Psoas muscle (tissue), 8 donors: Measurements from ENCODE around the gene TAOK2. TPM values are rescaled to one million over a fixed set of nuclear protein-coding genes. Genes with fewer than 3 reads are reported as not detected.
A peak's percentile ranks its signal among the peaks of the same experiment; 100 is the strongest.
"Not testable (repeated sequence)": the region's sequence is repeated elsewhere in the genome, so short reads cannot be mapped to it uniquely, and the experiment has no call there.

Experiments used
- ATAC-seq, 4 donors: fragments of 200-7000 bp; cut with Tn5 transposase; one replicate each; pipeline ENCODE4 v1.9.1; 2020; ENCODE audit warnings: moderate library complexity in 3 of 4, mild to moderate bottlenecking in 2 of 4
- DNase-seq, 2 donors: peaks; one replicate each; pipeline ENCODE4 v3.0.0-alpha.2; 2020
- H3K27ac ChIP-seq: fragments of 200-600 bp; one replicate; pipeline ENCODE4 v1.8.0; 2022
- H3K27me3 ChIP-seq, 3 donors: fragments of 200-600 bp in 1 of 3; one replicate each; pipeline versions ENCODE4 v1.6.1 to v1.8.0; 2013 to 2022; ENCODE audit warnings: low read length in 2 of 3, mild to moderate bottlenecking in 2 of 3, moderate library complexity in 1 of 3; ENCODE audit not compliant: insufficient read depth in 3 of 3
- H3K36me3 ChIP-seq, 2 donors: fragments of 200-600 bp in 1 of 2; one replicate each; pipeline versions ENCODE4 v1.6.1 to v1.8.0; 2013 to 2022; ENCODE audit warnings: low read depth in 1 of 2, mild to moderate bottlenecking in 1 of 2, moderate library complexity in 1 of 2; ENCODE audit not compliant: insufficient read depth in 1 of 2
- H3K4me1 ChIP-seq: fragments of 200-600 bp; one replicate; pipeline ENCODE4 v1.8.0; 2022
- H3K4me3 ChIP-seq: fragments of 200-600 bp; one replicate; pipeline ENCODE4 v1.8.0; 2022; ENCODE audit warnings: mild to moderate bottlenecking
- H3K9me3 ChIP-seq: fragments of 200-600 bp; one replicate; pipeline ENCODE4 v1.8.0; 2022
- CTCF ChIP-seq: fragments of 200-600 bp; IDR thresholded peaks from one replicate; pipeline ENCODE4 v1.8.0; 2022; ENCODE audit warnings: antibody characterized with exemption
- WGBS, 3 donors: extraction: QIAGEN DNeasy Blood & Tissue Kit; methylation state at CpG; one replicate each; pipeline versions ENCODE4 v1.1.6 to v1.1.7; 2013; 5-methylcytosine and 5-hydroxymethylcytosine counted together
- intact Hi-C, 2 donors: fragments of 100-400 bp; cut with DNase I; formaldehyde crosslinking; loops; one replicate each; pipeline versions ENCODE4 v1.11.0 to v1.14.2; 2022
- polyA plus RNA-seq, 3 donors: library from polyadenylated mRNA; stranded (reverse); fragments of 200-250 nt; gene quantifications; one replicate each; pipeline ENCODE4 v1.2.3, GENCODE V29; 2013
- total RNA-seq, 4 donors: library from RNA; stranded (reverse); fragmentation: NEBNext Ultra II Directional in 2 of 4; extraction: Animal tissue kit (Norgen Biotek cat#: 25700) in 2 of 4; gene quantifications; one replicate each; pipeline versions ENCODE4 v1.2.1 to v1.2.4, GENCODE V29; 2021 to 2023
- donor health status: healthy with polysubstance abuse.
- donor health status: DM: no; HTN: no; CAD: no; lungs with moderate emphysema.
- donor health status: Bipolar disorder and iron deficiency.
- donor health status: healthy.
- donor health status: DM: yes; HTN: yes; CAD: no.
- donor health status: DM: no; HTN: no; CAD: no.
- donor health status: DM: no; HTN: no; CAD: no.
- donor health status: DM: yes; HTN: yes; CAD: no.

The TAOK2 gene
- total and polyA plus RNA-seq, 7 donors = 15.7 to 30.2 (median 21.8) TPM

DNA sequence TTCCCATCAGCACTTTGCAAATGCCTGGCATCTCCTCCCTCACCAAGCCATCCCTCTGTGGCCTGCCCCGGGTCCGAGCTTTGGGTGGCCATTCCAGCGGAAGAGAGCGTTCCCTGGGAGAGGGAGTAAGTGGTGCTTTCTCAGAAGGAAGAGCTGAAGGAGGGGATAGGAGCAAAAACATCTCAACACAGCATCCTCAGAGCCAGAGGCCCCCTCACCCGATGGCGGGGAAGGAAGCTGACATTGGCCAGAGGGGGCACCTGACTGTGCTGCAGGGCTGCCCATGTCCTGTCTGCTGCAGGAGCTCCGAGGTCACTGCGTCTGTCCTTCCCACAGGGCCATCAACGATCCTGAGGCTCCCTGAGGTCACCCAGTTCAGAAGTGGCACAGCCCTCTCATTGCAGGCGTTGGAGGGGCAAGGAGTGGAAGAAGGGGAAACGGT, 57.8 kb downstream of the TAOK2 start:
- no peak for TF ChIP-seq CTCF
- H3K4me1 ChIP-seq = peaks cover 2% of the 10 kb centered on the region
- intact Hi-C loops = no loop called here
- peaks cover 0 to 70% (median 15%) of the 10 kb centered on the region in 3 donors for H3K27me3 ChIP-seq
- 14 to 22% (median 19%) methylated on average over 11 of the region's 11 CpGs for WGBS, 3 donors
- DNase-seq (no peak), ATAC-seq (no peak)
- H3K36me3 ChIP-seq = no peaks in the 10 kb centered on the region
- no peak overlapping the region for H3K27ac ChIP-seq
- H3K4me3 ChIP-seq = no peak overlapping the region
- no peaks in the 10 kb centered on the region for H3K9me3 ChIP-seq

- Histone ChIP-seq H3K4me3 (no peak overlapping the region), H3K27me3 (peaks cover 0 to 67% (median 15%) of the 10 kb centered on the region in 3 donors), H3K27ac (no peak overlapping the region), H3K4me1 (peaks cover 2% of the 10 kb centered on the region), H3K36me3 (no peaks in the 10 kb centered on the region), H3K9me3 (no peaks in the 10 kb centered on the region)
- DNase-seq = no peak
- ATAC-seq = peak in 2 of 4 donors; percentile 47 to 67
- intact Hi-C loops = no loop called here
- 23 to 27% (median 26%) methylated on average over 12 of the region's 12 CpGs for WGBS, 3 donors
- TF ChIP-seq CTCF = peak; percentile 61
Observed at GRCh38 chr16:30032083-30032819, 58.6 kb downstream of the TAOK2 start.

GRCh38 chr16:30033270-30033669, 59.6 kb downstream of the TAOK2 start:
- H3K9me3 ChIP-seq = no peaks in the 10 kb centered on the region
- 76 to 78% (median 76%) methylated on average over 7 of the region's 7 CpGs for WGBS, 3 donors
- intact Hi-C loops = no loop called here
- TF ChIP-seq CTCF = no peak
- peaks cover 2% of the 10 kb centered on the region for H3K4me1 ChIP-seq
- H3K27ac ChIP-seq = no peak overlapping the region
- no peak overlapping the region for H3K4me3 ChIP-seq
- ATAC-seq (no peak), DNase-seq (no peak)
- H3K36me3 ChIP-seq = no peaks in the 10 kb centered on the region
- peaks cover 0 to 58% (median 13%) of the 10 kb centered on the region in 3 donors for H3K27me3 ChIP-seq

DNA sequence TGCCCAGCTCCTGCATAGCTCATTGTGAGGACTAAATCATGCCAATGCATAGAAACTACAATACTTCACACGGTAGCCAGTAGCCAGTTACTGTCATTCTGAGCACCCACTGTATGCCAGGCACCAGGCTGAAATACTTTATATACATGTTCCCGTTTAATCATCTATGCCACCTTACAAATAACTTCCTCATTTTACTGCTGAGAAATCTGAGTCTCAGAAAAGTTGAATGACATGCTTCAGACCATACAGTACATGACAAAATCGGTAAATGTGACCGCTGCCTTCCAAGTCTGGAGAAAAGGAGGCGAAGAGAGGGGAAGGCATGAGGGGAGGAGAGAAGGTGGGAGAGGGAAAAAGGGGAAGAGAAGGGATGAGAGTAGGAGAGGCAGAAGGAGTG, 66.6 kb downstream of the TAOK2 start:
- H3K9me3 ChIP-seq = no peaks in the 10 kb centered on the region
- ATAC-seq (no peak), DNase-seq (no peak)
- peaks cover 0 to 5% (median 0%) of the 10 kb centered on the region in 3 donors for H3K27me3 ChIP-seq
- H3K4me1 ChIP-seq = no peaks in the 10 kb centered on the region
- TF ChIP-seq CTCF = no peak
- WGBS, 3 donors = 72 to 73% (median 72%) methylated on average over 5 of the region's 5 CpGs
- intact Hi-C loops = loop anchor here in 1 of 2 donors (5.0 kb wide), 2 partner anchors 52 to 142 kb away; partner anchors contain the start of genes CORO1A and TBX6
- no peak overlapping the region for H3K4me3 ChIP-seq
- no peaks in the 10 kb centered on the region for H3K36me3 ChIP-seq
- H3K27ac ChIP-seq = no peak overlapping the region

DNA sequence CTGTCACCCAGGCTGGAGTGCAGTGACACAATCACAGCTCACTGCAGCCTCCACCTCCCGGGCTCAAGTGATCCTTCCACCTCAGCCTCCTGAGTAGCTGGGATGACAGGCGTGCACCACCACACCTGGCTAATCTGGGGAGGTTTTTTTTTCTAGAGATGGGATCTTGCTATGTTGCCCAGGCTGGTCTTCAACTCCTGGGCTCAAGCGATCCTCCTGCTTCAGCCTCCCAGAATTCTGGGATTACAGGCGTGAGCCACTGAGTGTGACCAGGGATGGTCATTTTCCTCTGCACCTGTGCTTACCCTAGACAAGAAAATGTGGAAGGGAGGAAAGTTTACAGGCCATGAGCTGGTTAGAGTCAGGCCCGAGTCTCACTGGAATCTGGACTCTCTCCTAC, 67.0 kb downstream of the TAOK2 start:
- not testable (repeated sequence) for DNase-seq, H3K27me3 ChIP-seq, H3K36me3 ChIP-seq, ATAC-seq, H3K4me1 ChIP-seq, H3K4me3 ChIP-seq, H3K9me3 ChIP-seq, H3K27ac ChIP-seq
- intact Hi-C loops = loop anchor here in 1 of 2 donors (5.0 kb wide), 2 partner anchors 52 to 142 kb away; partner anchors contain the start of genes CORO1A and TBX6
- WGBS, 3 donors = 84 to 87% (median 85%) methylated on average over 5 of the region's 5 CpGs
